Coronary artery (tissue), 2 donors: Measurements from ENCODE around the gene BTAF1.
A peak's percentile ranks its signal among the peaks of the same experiment; 100 is the strongest.

Experiments used
- DNase-seq: peaks from one replicate; pipeline ENCODE4 v3.0.0-alpha.2; 2017; ENCODE audit warnings: low spot score
- H3K27ac ChIP-seq, 2 donors: fragments of 200-600 bp; sonication (generic); one replicate each; pipeline ENCODE4 v1.5.1; 2016 to 2019
- H3K4me3 ChIP-seq: fragments of 200-600 bp; sonication (generic); 2 replicates; pipeline ENCODE4 v1.5.1; 2016; ENCODE audit warnings: mild to moderate bottlenecking, moderate library complexity
- TF ChIP-seq, protein P1 (sequence below): fragments of 200-600 bp; sonication (generic); IDR thresholded peaks from one replicate; pipeline ENCODE4 v1.5.1; 2019; ENCODE audit warnings: antibody characterized with exemption

BTAF1 gene

DNA sequence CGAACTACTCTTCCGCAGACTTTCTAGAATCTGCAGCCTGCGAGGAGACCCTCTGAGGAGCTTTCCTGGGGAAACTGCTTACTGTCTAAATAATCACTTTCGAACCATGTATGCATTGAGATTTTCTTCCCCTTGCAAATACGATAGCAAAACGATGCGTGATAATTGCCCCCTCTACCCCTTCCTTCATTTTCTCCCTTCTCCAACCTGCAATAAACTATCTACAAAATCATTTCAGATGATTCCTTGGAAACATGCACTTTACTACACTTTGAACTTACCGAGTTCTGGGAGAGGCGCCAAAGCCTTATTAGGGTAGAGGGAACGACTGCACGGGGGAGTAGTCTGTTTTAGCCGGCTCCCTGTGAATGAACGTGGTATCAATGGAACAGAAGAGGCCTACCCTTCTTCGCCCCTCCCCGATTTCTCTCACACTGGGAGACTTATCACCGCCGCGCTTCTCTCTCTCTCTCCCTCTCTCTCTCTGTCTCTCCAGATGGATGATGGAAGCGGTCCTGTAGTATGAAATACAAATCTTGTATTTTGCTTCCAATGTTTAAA is 14.4 kb upstream of the BTAF1 start, which contains the start of gene FGFBP3:
Gene FGFBP3 (minus strand): TSS at position 370 of the 561 bp plus-strand sequence. CDS start 517 bp downstream, outside the sequence.
- peak within 1 kb of the TSS; percentile 58 to 79 for H3K27ac ChIP-seq
- peak within 1 kb of the TSS; percentile 73 for H3K4me3 ChIP-seq
- no peak for DNase-seq
- TF ChIP-seq, protein P1, sequence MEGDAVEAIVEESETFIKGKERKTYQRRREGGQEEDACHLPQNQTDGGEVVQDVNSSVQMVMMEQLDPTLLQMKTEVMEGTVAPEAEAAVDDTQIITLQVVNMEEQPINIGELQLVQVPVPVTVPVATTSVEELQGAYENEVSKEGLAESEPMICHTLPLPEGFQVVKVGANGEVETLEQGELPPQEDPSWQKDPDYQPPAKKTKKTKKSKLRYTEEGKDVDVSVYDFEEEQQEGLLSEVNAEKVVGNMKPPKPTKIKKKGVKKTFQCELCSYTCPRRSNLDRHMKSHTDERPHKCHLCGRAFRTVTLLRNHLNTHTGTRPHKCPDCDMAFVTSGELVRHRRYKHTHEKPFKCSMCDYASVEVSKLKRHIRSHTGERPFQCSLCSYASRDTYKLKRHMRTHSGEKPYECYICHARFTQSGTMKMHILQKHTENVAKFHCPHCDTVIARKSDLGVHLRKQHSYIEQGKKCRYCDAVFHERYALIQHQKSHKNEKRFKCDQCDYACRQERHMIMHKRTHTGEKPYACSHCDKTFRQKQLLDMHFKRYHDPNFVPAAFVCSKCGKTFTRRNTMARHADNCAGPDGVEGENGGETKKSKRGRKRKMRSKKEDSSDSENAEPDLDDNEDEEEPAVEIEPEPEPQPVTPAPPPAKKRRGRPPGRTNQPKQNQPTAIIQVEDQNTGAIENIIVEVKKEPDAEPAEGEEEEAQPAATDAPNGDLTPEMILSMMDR, result no peak

DNA sequence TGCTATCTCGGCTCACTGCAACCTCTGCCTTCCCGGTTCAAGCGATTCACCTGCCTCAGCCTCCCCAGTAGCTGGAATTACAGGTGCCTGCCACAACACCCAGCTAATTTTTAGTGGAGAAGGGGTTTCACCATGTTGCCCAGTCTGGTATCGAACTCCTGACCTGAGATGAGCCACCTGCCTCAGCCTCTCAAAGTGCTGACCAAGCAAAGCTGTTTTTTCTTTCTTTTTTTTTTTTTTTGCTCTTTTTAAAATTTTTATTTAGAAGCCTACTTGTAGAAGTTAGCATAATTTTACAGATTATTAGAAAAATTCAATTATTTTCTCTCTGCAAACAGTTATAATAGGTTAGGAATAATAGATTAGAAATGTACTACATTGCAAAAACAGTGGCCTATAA is 13.1 kb upstream of the BTAF1 start:
- TF ChIP-seq, protein P1, result no peak
- DNase-seq, result no peak
- H3K27ac ChIP-seq, result no peak overlapping the region
- H3K4me3 ChIP-seq, result no peak overlapping the region

DNA sequence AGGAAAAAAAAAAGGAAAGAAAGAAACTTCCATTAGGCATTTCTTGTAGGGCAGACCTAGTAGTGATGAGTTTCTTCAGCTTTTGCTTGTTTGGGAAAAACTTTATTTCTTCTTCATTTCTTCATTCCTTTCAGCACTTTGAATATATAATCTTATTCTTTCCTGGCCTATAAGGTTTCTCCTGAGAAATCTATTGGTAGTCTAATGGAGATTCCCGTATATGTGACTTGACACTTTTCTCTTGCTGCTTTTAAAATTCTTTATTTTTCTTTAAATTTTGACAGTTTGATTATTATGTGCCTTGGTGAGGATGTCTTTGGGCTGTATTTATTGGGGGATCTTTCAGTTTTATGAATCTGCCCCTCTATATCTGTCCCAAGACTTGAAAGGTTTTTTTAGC is 3.9 kb upstream of the BTAF1 start:
- TF ChIP-seq, protein P1, result no peak
- H3K4me3 ChIP-seq, result no peak overlapping the region
- no peak overlapping the region for H3K27ac ChIP-seq
- no peak for DNase-seq

DNA sequence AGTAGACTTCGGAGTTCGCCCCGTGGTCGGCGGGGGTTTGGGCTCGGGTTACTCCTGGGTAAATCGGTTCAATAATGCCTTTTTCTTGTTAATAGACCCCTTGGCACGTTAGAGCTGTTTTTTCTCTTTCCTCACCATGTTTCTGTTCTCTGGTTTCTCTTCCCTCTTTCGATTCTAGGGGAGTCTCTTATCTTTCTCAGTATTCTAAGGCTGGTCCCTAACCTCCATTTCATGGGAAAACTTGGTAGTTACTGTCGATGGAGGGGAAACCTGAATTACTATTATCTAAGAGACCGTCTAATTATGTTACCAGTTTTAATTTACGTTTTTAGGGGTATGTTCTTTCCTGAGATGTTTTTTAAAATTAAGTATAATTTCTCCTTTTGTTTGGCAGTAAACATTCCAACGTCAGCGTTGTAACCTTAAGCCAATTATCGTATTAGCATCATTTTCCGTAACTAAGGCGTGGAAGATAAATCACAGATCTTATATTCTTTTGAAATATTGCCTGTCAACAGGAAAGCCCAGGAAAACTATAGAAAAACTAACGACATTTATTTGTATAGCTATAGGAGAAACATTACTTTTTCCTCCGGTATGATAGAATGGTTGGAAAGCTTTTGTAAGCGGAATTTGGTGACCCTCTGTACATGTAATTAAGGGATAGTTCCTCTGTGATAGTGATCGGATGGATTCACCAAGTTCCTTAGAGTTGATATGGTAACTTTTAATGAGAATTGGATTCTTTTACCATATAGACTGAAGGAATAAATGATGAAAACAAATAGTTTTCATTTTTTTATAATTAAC is 847 bp downstream of the BTAF1 start:
- TF ChIP-seq, protein P1, result no peak
- Histone ChIP-seq H3K4me3 (peak overlapping the region; percentile 97), H3K27ac (peak overlapping the region; percentile 97 to 98)
- DNase-seq, result no peak

DNA sequence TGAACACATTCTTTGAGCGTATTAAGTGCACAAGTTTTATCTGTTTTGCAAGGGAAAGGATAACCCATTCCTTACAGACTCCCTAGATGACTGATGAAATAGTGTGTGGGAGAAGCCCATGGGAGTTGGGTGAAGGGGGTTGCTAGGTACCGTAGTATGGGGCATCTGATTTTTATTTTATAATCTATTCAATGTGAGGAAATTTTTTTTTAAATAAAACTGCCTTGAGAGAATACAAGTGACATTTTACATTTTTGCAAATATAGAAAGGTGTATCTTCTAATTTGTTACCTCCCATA is 1.4 kb downstream of the BTAF1 start:
- no peak for DNase-seq
- TF ChIP-seq, protein P1, result no peak
- no peak overlapping the region for H3K27ac ChIP-seq
- peak overlapping the region; percentile 97 for H3K4me3 ChIP-seq

DNA sequence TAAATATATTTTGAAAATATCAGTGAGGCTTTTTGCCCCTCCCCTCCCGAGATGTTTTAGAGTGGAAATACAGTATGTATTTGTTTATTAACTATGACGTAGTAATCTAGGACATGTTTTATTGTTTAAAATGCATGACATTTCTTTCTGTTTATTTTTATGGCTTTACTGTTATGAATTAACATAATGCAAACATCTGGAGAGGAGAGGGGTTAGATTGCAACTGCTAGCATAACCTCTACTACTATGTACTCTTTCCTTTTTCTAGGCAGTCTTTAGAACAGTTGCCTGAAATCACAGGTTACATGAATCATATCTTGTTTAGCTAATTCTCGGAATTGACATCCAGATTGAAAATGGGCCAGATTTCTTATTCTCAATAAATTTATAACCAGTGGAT is 7.4 kb downstream of the BTAF1 start:
- H3K4me3 ChIP-seq, result no peak overlapping the region
- no peak overlapping the region for H3K27ac ChIP-seq
- DNase-seq, result no peak
- TF ChIP-seq, protein P1, result no peak
